GM10248 (cell line): ENCODE results near the gene SLC4A2.

ENCODE experiments used
- CTCF ChIA-PET: fragments of 300-600 bp; sonication (Branson Sonifier 250); formaldehyde crosslinking; extraction: SDS; loops from one replicate; lab custom pipeline; 2021; ENCODE audit warnings: antibody characterized with exemption; lab: Yijun Ruan, JAX
- POLR2A ChIA-PET: fragments of 350-650 bp; sonication (Branson Sonifier 250); formaldehyde crosslinking; extraction: SDS; loops from one replicate; lab custom pipeline; 2020; ENCODE audit warnings: antibody characterized with exemption; lab: Yijun Ruan, JAX
- DNase-seq: peaks from one replicate; pipeline ENCODE4 v3.0.0; 2012; ENCODE audit errors: extremely low spot score
- TF ChIP-seq, protein P1 (sequence below): IDR thresholded peaks from 2 replicates; pipeline ENCODE4 v1.5.1; 2012; ENCODE audit warnings: mild to moderate bottlenecking, low read depth; ENCODE audit errors: extremely low read depth, missing control alignments, control extremely low read depth

SLC4A2 gene

DNA sequence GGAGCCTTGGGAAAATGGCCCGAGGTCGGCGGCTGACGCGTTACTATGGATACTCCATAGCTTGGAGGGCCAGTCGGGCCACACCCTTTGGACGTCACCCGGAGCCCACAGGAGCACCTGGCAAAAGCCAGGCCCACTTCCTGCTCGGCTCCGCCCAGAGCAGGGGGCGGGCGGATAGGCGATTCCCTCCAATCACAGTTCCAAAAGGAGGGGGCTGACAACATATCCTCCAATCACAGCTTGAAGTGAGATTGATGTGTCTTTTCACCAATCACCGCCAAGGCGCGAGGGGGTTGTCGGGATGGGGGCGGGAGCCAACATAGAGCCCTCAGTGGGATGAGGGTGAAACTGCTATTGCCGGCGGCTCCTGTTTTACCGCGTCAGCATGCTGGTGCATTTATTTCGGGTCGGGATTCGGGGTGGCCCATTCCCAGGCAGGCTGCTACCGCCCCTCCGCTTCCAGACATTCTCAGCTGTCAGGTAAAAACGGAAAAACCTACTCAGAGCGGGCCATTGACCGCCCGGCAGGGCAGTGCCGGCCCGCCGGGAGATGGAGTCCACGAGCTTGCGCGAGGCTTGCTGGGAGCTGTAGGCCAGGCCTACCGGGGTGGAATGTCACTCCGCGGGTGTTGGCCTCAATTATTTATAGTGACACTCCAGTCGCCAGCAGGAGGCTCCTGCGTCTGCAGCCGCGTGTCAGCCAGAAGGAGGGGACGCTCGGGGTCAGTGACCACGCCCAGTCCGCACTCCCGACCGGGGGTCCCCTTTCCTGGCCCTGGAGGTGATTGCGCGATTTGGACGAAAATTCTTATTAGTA is 31.1 kb upstream of the SLC4A2 start, which contains the start of gene ABCB8:
ABCB8 (plus strand) TSS at position 320 of the 817 bp plus-strand sequence; CDS start at position 386, 66 bp downstream.
- ChIA-PET POLR2A (interaction anchor here (1.0 kb wide), 1 partner anchor 17 kb away, joined by 3 read pairs; no protein-coding TSS in a partner anchor), CTCF (interaction anchor here (0.6 to 1.9 kb wide), 13 partner anchors 9 to 83 kb away, joined by 3 to 20 read pairs (median 3); no protein-coding TSS in a partner anchor)
- TF ChIP-seq, protein P1, sequence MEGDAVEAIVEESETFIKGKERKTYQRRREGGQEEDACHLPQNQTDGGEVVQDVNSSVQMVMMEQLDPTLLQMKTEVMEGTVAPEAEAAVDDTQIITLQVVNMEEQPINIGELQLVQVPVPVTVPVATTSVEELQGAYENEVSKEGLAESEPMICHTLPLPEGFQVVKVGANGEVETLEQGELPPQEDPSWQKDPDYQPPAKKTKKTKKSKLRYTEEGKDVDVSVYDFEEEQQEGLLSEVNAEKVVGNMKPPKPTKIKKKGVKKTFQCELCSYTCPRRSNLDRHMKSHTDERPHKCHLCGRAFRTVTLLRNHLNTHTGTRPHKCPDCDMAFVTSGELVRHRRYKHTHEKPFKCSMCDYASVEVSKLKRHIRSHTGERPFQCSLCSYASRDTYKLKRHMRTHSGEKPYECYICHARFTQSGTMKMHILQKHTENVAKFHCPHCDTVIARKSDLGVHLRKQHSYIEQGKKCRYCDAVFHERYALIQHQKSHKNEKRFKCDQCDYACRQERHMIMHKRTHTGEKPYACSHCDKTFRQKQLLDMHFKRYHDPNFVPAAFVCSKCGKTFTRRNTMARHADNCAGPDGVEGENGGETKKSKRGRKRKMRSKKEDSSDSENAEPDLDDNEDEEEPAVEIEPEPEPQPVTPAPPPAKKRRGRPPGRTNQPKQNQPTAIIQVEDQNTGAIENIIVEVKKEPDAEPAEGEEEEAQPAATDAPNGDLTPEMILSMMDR = peak; percentile 37
- peak; percentile 100 for DNase-seq

DNA sequence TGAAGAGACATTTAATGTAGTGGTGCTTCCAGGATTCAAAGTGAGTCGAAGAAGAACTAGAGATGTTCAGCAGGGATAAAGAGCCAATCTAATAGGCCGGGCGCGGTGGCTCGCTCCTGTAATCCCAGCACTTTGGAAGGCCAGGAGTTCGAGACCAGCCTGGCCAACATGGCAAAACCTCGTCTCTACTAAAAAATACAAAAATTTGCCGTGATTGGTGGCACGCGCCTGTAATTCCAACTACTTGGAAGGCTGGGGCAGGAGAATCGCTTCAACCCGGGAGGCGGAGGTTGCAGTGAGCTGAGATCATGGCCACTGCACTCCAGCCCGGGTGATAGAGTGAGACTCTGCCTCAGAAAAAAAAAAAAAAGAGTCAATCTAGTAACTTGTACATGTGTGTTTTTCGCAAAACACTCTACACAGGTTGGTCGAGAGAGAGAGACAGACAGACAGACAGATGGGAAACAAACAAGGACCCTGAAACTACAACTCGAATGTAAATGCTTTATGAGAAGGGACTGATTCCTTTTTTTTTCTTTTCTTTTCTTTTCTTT is 30.4 kb upstream of the SLC4A2 start:
- ChIA-PET POLR2A (no interaction called here), CTCF (interaction anchor here (1.0 to 1.9 kb wide), 7 partner anchors 8 to 82 kb away, joined by 3 to 20 read pairs (median 5); no protein-coding TSS in a partner anchor)
- TF ChIP-seq, protein P1 = no peak
- DNase-seq = no peak

DNA sequence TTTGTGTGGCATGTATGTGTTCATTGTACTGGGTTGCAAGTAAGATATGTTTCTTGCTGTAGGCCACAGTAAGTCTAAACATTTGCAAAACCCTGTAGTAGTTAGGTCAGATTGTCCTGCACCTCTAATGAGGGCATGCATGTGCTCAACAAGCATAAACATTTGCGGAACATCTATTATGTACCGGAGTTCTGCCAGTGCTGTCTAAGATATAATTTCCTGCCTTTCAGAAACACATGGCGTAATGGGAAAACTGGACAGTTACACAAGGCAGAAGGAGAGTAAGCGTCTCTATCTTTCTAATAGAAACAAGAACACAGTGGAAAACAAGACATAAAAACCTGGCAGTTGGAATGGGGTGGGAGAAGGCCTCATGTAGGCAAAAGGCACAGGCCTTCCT is 28.4 kb upstream of the SLC4A2 start:
- CTCF ChIA-PET = interaction anchor here (1.0 to 4.5 kb wide), 2 partner anchors 13 to 23 kb away, joined by 3 to 19 read pairs; no protein-coding TSS in a partner anchor

DNA sequence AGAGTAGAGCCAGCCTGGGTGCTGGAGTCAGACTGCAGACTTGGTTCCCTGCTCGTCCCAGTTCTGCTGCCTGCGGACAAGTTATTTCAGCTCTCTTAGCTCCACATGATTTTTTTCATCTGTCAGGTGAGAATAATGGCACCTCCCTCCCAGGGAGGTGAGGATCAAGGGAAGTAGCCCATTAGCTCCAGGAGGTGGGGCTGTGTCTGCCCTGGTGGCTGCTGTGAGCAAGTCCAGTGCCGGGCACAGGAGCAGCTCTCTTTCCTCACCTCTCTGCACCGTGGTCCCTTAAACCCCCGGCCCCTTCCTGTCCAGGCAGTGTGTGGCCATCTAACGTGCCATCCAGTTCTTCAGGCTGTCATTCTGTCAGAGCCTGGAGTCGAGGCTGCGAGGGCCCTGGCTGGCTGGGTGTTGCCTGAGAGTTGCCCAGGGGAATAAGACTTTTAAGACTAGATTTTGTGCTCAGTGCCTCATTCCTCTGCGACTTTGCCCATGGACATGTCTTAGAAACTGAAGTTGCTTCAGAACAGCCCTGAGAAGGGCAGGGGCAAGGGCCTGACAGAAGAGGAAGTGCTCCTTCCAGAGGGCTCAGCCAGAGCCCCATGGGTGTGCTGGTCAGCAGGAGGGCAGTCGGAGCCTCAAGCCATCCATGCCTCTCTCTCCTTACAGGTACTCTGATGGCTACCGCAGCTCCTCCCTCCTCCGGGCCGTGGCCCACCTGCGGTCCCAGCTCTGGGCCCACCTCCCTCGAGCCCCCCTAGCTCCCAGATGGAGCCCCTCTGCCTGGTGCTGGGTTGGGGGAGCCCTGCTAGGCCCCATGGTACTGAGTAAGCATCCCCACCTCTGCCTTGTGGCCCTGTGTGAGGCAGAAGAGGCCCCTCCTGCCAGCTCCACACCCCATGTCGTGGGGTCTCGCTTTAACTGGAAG is 26.2 kb upstream of the SLC4A2 start:
- POLR2A ChIA-PET = no interaction called here
- CTCF ChIA-PET = interaction anchor here (1.2 to 4.5 kb wide), 5 partner anchors 9 to 91 kb away, joined by 3 to 19 read pairs (median 5); no protein-coding TSS in a partner anchor
- no peak for DNase-seq
- TF ChIP-seq, protein P1 = no peak

More for the DNA sequence above, 28.4 kb upstream of the SLC4A2 start:
- TF ChIP-seq, protein P1 = no peak
- no peak for DNase-seq
- POLR2A ChIA-PET = no interaction called here

DNA sequence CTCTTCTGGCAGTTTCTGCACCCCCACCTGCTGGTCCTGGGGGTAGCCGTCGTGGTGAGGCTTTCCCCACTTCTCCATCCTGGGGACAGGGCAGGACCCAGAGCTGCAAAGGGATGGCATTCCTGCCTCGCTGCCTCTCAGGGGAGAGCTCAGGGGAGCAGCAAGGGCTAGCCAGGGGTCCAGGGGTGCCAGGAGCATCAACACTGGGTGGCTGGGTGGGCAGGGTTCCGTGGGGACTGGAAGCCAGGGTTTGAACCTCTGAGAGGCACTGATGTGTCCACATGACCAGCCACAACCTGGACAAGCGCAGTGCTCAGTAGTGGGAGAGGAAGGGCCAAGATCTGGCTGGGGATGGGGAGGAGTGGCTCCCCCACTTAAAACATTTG is 25.5 kb upstream of the SLC4A2 start:
- ChIA-PET POLR2A (no interaction called here), CTCF (interaction anchor here (2.7 to 4.5 kb wide), 2 partner anchors 13 to 15 kb away, joined by 7 to 19 read pairs; no protein-coding TSS in a partner anchor)
- DNase-seq = no peak
- TF ChIP-seq, protein P1 = no peak
